ENCODE measurements around the gene COL23A1. TPM values are rescaled to one million over a fixed set of nuclear protein-coding genes. Genes with fewer than 3 reads are reported as not detected.

The COL23A1 gene
- total RNA-seq, 1 experiment from 2014 or later = 0.18 TPM

DNA sequence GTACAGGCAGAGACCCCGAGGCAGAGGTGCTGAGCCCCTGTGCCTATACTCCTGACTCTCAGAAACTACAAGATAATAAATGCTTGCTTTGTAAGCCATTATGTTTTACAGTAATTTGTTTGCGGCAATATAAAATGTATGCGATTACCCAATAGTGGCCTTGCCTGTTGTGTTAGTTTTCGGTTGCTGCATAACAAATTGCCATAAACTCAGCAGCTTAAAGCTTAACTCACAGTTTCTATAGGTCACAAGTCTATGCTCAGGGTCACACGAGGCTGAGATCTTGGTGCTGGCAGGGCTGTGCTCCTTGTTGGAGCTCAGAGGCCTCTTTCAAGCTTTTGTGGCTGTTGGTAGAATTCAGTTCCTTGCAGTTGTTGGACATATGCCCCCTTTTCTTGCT, 114.8 kb downstream of the COL23A1 start:
- Mint-ChIP-seq H3K27me3 (ENCODE audit: insufficient read depth, unreplicated experiment) (no peaks in the 10 kb centered on the region), H3K9me3 (ENCODE audit: unreplicated experiment) (no peaks in the 10 kb centered on the region), H3K4me3 (ENCODE audit: unreplicated experiment) (no peak overlapping the region), H3K36me3 (ENCODE audit: insufficient read depth, unreplicated experiment) (no peaks in the 10 kb centered on the region), H3K4me1 (ENCODE audit: low read depth, unreplicated experiment) (peaks cover 13% of the 10 kb centered on the region), H3K27ac (ENCODE audit: unreplicated experiment) (peak overlapping the region; percentile 69)
- peaks cover 25% of the 10 kb centered on the region for H3K4me1 ChIP-seq
- ChIA-PET CTCF (no interaction called here), POLR2A (no interaction called here)
- peak in 1 of 2 experiments; percentile 11 for DNase-seq
- H3K27me3 ChIP-seq (replicated peaks; ENCODE audit: control insufficient read depth, insufficient read depth, low read length) = no peaks in the 10 kb centered on the region
- no peak overlapping the region for H3K4me3 ChIP-seq (ENCODE audit: low read depth, low read length)
- TF ChIP-seq, protein P1, sequence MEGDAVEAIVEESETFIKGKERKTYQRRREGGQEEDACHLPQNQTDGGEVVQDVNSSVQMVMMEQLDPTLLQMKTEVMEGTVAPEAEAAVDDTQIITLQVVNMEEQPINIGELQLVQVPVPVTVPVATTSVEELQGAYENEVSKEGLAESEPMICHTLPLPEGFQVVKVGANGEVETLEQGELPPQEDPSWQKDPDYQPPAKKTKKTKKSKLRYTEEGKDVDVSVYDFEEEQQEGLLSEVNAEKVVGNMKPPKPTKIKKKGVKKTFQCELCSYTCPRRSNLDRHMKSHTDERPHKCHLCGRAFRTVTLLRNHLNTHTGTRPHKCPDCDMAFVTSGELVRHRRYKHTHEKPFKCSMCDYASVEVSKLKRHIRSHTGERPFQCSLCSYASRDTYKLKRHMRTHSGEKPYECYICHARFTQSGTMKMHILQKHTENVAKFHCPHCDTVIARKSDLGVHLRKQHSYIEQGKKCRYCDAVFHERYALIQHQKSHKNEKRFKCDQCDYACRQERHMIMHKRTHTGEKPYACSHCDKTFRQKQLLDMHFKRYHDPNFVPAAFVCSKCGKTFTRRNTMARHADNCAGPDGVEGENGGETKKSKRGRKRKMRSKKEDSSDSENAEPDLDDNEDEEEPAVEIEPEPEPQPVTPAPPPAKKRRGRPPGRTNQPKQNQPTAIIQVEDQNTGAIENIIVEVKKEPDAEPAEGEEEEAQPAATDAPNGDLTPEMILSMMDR (IDR thresholded peaks at IDR 0.05; ENCODE audit: insufficient read depth in 1 of 2, low read depth in 1 of 2, low read length in 1 of 2, severe bottlenecking in 1 of 2, unreplicated experiment in 1 of 2) = no peak
- intact Hi-C loops (cut with micrococcal nuclease; ENCODE audit: unreplicated experiment) = no loop called here
- no TSS peak for BruUV-seq (replicated peaks)
- no peaks in the 10 kb centered on the region; the same call in none of the 2 replicates for H3K9me3 ChIP-seq
- no peaks in the 10 kb centered on the region for H3K36me3 ChIP-seq (ENCODE audit: control insufficient read depth, insufficient read depth, low read length)

DNA sequence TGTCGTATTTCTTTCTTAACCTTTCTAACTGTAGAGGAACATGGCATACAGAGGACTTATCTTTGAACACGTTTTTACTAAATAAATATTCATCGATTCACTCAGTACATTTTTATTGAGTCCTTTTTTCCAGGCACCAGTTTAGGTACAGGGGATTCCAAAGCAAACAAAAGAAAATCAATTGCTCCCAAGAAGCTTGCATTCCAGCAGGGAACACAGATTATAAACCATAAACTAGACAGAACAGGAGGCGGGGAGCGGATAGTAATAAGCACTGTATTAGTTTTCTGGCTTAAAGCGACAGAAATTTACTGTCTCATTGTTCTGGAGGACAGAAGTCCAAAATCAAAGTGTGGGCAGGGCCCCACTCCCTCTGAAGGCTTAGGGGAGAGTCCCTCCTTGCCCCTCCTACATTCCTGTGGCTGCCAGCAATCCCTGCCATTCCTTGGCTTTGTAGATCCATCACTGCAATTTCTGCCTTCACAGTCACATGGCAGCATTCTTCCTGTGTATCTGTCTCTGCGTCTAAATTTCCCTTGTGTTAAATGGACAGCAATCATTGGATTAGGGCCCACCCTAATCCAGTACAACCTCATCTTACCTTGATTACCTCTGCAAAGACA, 115.5 kb downstream of the COL23A1 start:
- Histone ChIP-seq H3K9me3 (no peaks in the 10 kb centered on the region; the same call in none of the 2 replicates), H3K4me1 (peaks cover 25% of the 10 kb centered on the region), H3K27me3 (replicated peaks; ENCODE audit: control insufficient read depth, insufficient read depth, low read length) (no peaks in the 10 kb centered on the region), H3K4me3 (ENCODE audit: low read depth, low read length) (no peak overlapping the region), H3K36me3 (ENCODE audit: control insufficient read depth, insufficient read depth, low read length) (no peaks in the 10 kb centered on the region)
- DNase-seq = peak; percentile 69 to 76
- H3K4me3 Mint-ChIP-seq (ENCODE audit: unreplicated experiment) = no peak overlapping the region
- no TSS peak for BruUV-seq (replicated peaks)
- H3K27ac Mint-ChIP-seq (ENCODE audit: unreplicated experiment) = peak overlapping the region; percentile 69
- intact Hi-C loops (cut with micrococcal nuclease; ENCODE audit: unreplicated experiment) = no loop called here
- ChIA-PET POLR2A (no interaction called here), CTCF (no interaction called here)
- H3K27me3 Mint-ChIP-seq (ENCODE audit: insufficient read depth, unreplicated experiment) = no peaks in the 10 kb centered on the region
- no peaks in the 10 kb centered on the region for H3K36me3 Mint-ChIP-seq (ENCODE audit: insufficient read depth, unreplicated experiment)
- TF ChIP-seq, protein P1 (IDR thresholded peaks at IDR 0.05; ENCODE audit: insufficient read depth in 1 of 2, low read depth in 1 of 2, low read length in 1 of 2, severe bottlenecking in 1 of 2, unreplicated experiment in 1 of 2) = no peak
- H3K4me1 Mint-ChIP-seq (ENCODE audit: low read depth, unreplicated experiment) = peaks cover 13% of the 10 kb centered on the region
- H3K9me3 Mint-ChIP-seq (ENCODE audit: unreplicated experiment) = no peaks in the 10 kb centered on the region

DNA sequence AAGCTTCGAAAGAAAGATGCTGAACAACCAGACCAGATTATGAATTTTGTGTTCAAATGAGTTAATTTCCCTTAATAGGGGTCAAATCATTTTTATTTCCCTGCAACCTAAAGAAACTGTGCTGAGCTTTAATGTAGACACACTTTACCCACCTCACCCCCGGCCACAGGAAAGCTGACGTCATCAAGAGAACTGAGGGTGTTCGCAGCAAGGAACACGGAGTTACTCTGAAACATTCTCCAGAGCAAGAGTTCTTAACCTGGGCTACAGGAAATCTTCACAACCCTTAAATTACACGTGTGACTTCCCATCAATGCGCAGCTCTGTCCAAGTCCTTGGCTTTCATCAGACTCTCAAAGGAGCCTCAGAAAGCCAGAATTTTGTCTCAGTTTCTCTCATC, 116.3 kb downstream of the COL23A1 start:
- Histone ChIP-seq H3K4me3 (ENCODE audit: low read depth, low read length) (no peak overlapping the region), H3K9me3 (no peaks in the 10 kb centered on the region; the same call in none of the 2 replicates), H3K36me3 (ENCODE audit: control insufficient read depth, insufficient read depth, low read length) (no peaks in the 10 kb centered on the region), H3K27me3 (replicated peaks; ENCODE audit: control insufficient read depth, insufficient read depth, low read length) (no peaks in the 10 kb centered on the region), H3K4me1 (peaks cover 25% of the 10 kb centered on the region)
- ChIA-PET POLR2A (no interaction called here), CTCF (no interaction called here)
- no peak overlapping the region for H3K27ac Mint-ChIP-seq (ENCODE audit: unreplicated experiment)
- H3K4me3 Mint-ChIP-seq (ENCODE audit: unreplicated experiment) = no peak overlapping the region
- DNase-seq = no peak
- intact Hi-C loops (cut with micrococcal nuclease; ENCODE audit: unreplicated experiment) = no loop called here
- TF ChIP-seq, protein P1 (IDR thresholded peaks at IDR 0.05; ENCODE audit: insufficient read depth in 1 of 2, low read depth in 1 of 2, low read length in 1 of 2, severe bottlenecking in 1 of 2, unreplicated experiment in 1 of 2) = no peak
- no peaks in the 10 kb centered on the region for H3K36me3 Mint-ChIP-seq (ENCODE audit: insufficient read depth, unreplicated experiment)
- H3K27me3 Mint-ChIP-seq (ENCODE audit: insufficient read depth, unreplicated experiment) = no peaks in the 10 kb centered on the region
- no TSS peak for BruUV-seq (replicated peaks)
- peaks cover 15% of the 10 kb centered on the region for H3K4me1 Mint-ChIP-seq (ENCODE audit: low read depth, unreplicated experiment)
- H3K9me3 Mint-ChIP-seq (ENCODE audit: unreplicated experiment) = no peaks in the 10 kb centered on the region

Measured in Caco-2 (cell line).